Thoracic aorta (tissue), 2 donors: ENCODE measurements around the gene TP53. TPM values are rescaled to one million over a fixed set of nuclear protein-coding genes. Genes with fewer than 3 reads are reported as not detected.

Experiments
- ATAC-seq: fragments of 150-250 bp; one replicate; pipeline ENCODE4 v1.8.0; 2017; ENCODE audit warnings: low read depth; ENCODE audit not compliant: insufficient number of reproducible peaks, low FRiP score
- DNase-seq: peaks from one replicate; pipeline ENCODE4 v3.0.0-alpha.2; 2020; ENCODE audit warnings: low spot score
- H3K27ac ChIP-seq, 2 donors: fragments of 200-600 bp; sonication (generic); 1 replicate in 1 of 2; 2 replicates in 1 of 2; pipeline ENCODE4 v1.5.1; 2016; ENCODE audit warnings: mild to moderate bottlenecking in 2 of 2, moderate library complexity in 2 of 2
- H3K27me3 ChIP-seq: fragments of 200-600 bp; sonication (generic); replicated peaks from 2 replicates; pipeline ENCODE4 v1.6.0; 2016; ENCODE audit warnings: mild to moderate bottlenecking; ENCODE audit not compliant: insufficient read depth
- H3K36me3 ChIP-seq: fragments of 200-600 bp; sonication (generic); one replicate; pipeline ENCODE4 v1.5.1; 2016
- H3K4me1 ChIP-seq, 2 donors: fragments of 200-600 bp; sonication (generic); 1 replicate in 1 of 2; 2 replicates in 1 of 2; pipeline versions ENCODE4 v1.5.1 to v1.6.0; 2016; ENCODE audit warnings: low read depth in 2 of 2, mild to moderate bottlenecking in 1 of 2; ENCODE audit not compliant: control insufficient read depth in 1 of 2
- H3K4me3 ChIP-seq: fragments of 200-600 bp; sonication (generic); 2 replicates; pipeline ENCODE4 v1.5.1; 2016; ENCODE audit warnings: mild to moderate bottlenecking
- H3K9me3 ChIP-seq: fragments of 200-600 bp; sonication (generic); 2 replicates; pipeline ENCODE4 v1.5.1; 2016
- total RNA-seq, 2 donors: library from RNA; depleted of rRNA; stranded (reverse); fragments of >200 nt; gene quantifications; one replicate each; pipeline versions ENCODE4 v1.1.0 to v1.2.3, GENCODE V29; 2016
- TF ChIP-seq, protein P1 (sequence below): fragments of 200-600 bp; sonication (generic); IDR thresholded peaks from one replicate; pipeline ENCODE4 v1.5.1; 2019; ENCODE audit warnings: antibody characterized with exemption

Gene TP53
- total RNA-seq, 2 donors from 2014 or later, result 16.8 to 23.7 TPM

DNA sequence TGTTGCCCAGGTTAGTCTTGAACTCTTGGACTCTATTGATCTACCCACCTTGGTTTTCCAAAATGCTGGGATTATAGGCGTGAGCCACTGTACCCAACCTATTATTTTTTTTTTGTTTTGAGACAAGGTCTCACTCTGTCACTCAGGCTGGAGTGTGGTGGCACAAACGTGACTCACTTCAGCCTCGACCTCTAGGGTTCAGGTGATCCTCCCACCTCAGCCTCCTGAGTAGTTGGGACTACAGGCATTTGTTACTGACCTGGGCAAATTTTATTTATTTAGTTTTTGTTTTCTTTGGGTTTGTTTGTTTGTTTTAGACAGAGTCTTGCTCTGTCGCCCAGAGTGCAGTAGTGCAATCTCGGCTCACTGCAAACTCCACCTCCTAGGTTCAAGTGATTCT is 63.6 kb downstream of the TP53 start:
- DNase-seq, result no peak
- no peaks in the 10 kb centered on the region for H3K9me3 ChIP-seq

DNA sequence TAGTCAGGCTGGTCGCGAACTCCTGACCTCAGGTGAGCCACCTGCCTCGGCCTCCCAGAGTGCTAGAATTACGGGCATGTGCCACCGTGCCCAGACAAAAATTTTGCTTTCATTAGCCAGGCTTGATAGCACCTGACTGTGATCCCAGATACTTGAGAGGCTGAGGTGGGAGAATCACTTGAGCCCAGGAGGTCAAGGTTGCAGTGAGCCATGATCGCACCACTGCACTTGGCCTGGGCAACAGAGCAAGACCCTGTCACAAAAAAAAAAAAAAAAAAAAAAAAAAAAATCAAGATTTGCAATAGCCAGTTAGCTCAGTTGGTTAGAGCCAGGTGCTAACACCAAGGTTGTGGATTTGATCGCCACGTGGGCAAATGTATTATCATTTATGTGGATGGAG is 66.5 kb downstream of the TP53 start:
- TF ChIP-seq, protein P1, sequence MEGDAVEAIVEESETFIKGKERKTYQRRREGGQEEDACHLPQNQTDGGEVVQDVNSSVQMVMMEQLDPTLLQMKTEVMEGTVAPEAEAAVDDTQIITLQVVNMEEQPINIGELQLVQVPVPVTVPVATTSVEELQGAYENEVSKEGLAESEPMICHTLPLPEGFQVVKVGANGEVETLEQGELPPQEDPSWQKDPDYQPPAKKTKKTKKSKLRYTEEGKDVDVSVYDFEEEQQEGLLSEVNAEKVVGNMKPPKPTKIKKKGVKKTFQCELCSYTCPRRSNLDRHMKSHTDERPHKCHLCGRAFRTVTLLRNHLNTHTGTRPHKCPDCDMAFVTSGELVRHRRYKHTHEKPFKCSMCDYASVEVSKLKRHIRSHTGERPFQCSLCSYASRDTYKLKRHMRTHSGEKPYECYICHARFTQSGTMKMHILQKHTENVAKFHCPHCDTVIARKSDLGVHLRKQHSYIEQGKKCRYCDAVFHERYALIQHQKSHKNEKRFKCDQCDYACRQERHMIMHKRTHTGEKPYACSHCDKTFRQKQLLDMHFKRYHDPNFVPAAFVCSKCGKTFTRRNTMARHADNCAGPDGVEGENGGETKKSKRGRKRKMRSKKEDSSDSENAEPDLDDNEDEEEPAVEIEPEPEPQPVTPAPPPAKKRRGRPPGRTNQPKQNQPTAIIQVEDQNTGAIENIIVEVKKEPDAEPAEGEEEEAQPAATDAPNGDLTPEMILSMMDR, result no peak
- H3K27me3 ChIP-seq, result no peaks in the 10 kb centered on the region
- no peak overlapping the region for H3K4me3 ChIP-seq
- no peak overlapping the region for H3K27ac ChIP-seq
- ATAC-seq (no peak), DNase-seq (no peak)
- no peaks in the 10 kb centered on the region for H3K9me3 ChIP-seq
- H3K36me3 ChIP-seq, result no peaks in the 10 kb centered on the region
- no peaks in the 10 kb centered on the region for H3K4me1 ChIP-seq

More for the DNA sequence above, 63.6 kb downstream of the TP53 start:
- Histone ChIP-seq H3K27ac (no peak overlapping the region), H3K36me3 (no peaks in the 10 kb centered on the region), H3K27me3 (no peaks in the 10 kb centered on the region), H3K4me1 (peaks cover 7 to 8% of the 10 kb centered on the region in 2 donors), H3K4me3 (no peak overlapping the region)
- TF ChIP-seq, protein P1, result no peak
- ATAC-seq, result no peak

DNA sequence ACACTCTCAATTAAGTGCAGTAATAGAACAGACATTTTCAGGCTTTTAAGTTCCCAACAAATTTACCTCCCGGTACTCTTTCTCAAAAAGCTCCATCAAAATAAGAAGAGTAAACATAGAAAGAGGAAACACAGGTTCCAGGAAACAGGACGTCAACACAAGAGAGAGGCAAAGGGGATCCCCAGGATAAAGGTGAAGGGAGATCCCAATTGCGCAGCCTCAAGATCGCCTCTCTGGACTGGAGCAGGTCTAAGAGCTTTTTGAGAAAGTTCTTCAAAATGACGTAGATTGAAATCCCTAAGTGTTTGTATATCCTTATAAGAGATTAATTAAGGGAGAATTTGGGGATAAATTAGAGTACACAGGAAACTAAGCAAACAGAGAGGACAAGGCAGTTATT is 68.7 kb downstream of the TP53 start:
- DNase-seq, result no peak
- no peaks in the 10 kb centered on the region for H3K9me3 ChIP-seq
- H3K4me1 ChIP-seq, result peaks cover 0 to 6% of the 10 kb centered on the region in 2 donors
- no peaks in the 10 kb centered on the region for H3K36me3 ChIP-seq
- no peak overlapping the region for H3K27ac ChIP-seq
- TF ChIP-seq, protein P1, result no peak
- H3K27me3 ChIP-seq, result no peaks in the 10 kb centered on the region
- ATAC-seq, result no peak
- H3K4me3 ChIP-seq, result no peak overlapping the region

Other genes starting within 250 kb of the TP53 start
- gene FGF11, start 248.0 kb downstream of the TP53 start, total RNA-seq, result under 1 TPM in 1 of 2 donors, not detected in 1; 0.68 TPM
- gene CHRNB1, start 242.4 kb downstream of the TP53 start, total RNA-seq, result 10 to 100 TPM; 11.6 to 17.6 TPM
- 10 to 100 TPM; 56.2 to 72.3 TPM for gene ZBTB4, start 207.9 kb downstream of the TP53 start, total RNA-seq
- gene SLC35G6, start 206.0 kb downstream of the TP53 start, total RNA-seq, result not detected
- 100 to 1,000 TPM in 1 of 2 donors, 10 to 100 TPM in 1; 77.8 to 151 TPM for gene POLR2A, start 203.1 kb downstream of the TP53 start, total RNA-seq
- 10 to 100 TPM; 54.6 to 98.3 TPM for gene TNFSF12, start 138.4 kb downstream of the TP53 start, total RNA-seq
- 10 to 100 TPM; 40.5 to 49.2 TPM for gene TNFSF13, start 128.7 kb downstream of the TP53 start, total RNA-seq
- gene SENP3, start 125.6 kb downstream of the TP53 start, total RNA-seq, result 10 to 100 TPM; 47.0 to 80.7 TPM
- gene CD68, start 107.9 kb downstream of the TP53 start, total RNA-seq, result 100 to 1,000 TPM in 1 of 2 donors, 10 to 100 TPM in 1; 70.8 to 133 TPM
- gene MPDU1, start 103.6 kb downstream of the TP53 start, total RNA-seq, result 10 to 100 TPM; 31.1 to 38.9 TPM
- 1 to 10 TPM in 1 of 2 donors, under 1 TPM in 1; 0.81 to 2.8 TPM for gene SOX15, start 97.4 kb downstream of the TP53 start, total RNA-seq
- gene FXR2, start 72.6 kb downstream of the TP53 start, total RNA-seq, result 10 to 100 TPM; 42.8 to 53.9 TPM
- 10 to 100 TPM; 29.8 to 30.9 TPM for gene SAT2, start 59.7 kb downstream of the TP53 start, total RNA-seq
- gene SHBG, start 57.4 kb downstream of the TP53 start, total RNA-seq, result not detected
- 1 to 10 TPM; 1.1 to 1.4 TPM for gene ATP1B2, start 36.6 kb downstream of the TP53 start, total RNA-seq
- gene WRAP53, start 987 bp upstream of the TP53 start, total RNA-seq, result 1 to 10 TPM; 2.9 to 3.4 TPM
- gene EFNB3, start 17.7 kb upstream of the TP53 start, total RNA-seq, result not detected
- under 1 TPM in 1 of 2 donors, not detected in 1; under 0.01 TPM for gene DNAH2, start 30.3 kb upstream of the TP53 start, total RNA-seq
- 10 to 100 TPM in 1 of 2 donors, 1 to 10 TPM in 1; 9.5 to 35.8 TPM for gene KDM6B, start 146.7 kb upstream of the TP53 start, total RNA-seq
- gene TMEM88, start 167.6 kb upstream of the TP53 start, total RNA-seq, result 10 to 100 TPM in 1 of 2 donors, 1 to 10 TPM in 1; 4.1 to 21.9 TPM
- gene NAA38, start 170.1 kb upstream of the TP53 start, total RNA-seq, result 10 to 100 TPM; 49.5 to 62.7 TPM
- gene CYB5D1, start 170.5 kb upstream of the TP53 start, total RNA-seq, result 1 to 10 TPM; 3.8 to 8.9 TPM
- 100 to 1,000 TPM in 1 of 2 donors, 10 to 100 TPM in 1; 80.6 to 171 TPM for gene CHD3, start 201.3 kb upstream of the TP53 start, total RNA-seq
- 1 to 10 TPM; 3.3 to 5.4 TPM for gene RNF227, start 228.8 kb upstream of the TP53 start, total RNA-seq
- gene KCNAB3, start 242.4 kb upstream of the TP53 start, total RNA-seq, result not detected
- 10 to 100 TPM; 14.6 to 36.1 TPM for gene TRAPPC1, start 244.5 kb upstream of the TP53 start, total RNA-seq
- 10 to 100 TPM; 11.2 to 42.9 TPM for gene CNTROB, start 244.7 kb upstream of the TP53 start, total RNA-seq